NCI-H2107 treated with DMSO at 0.1 percent for 48 hours (cell line): ENCODE data around the gene HIBCH.
"Not testable (repeated sequence)": the region's sequence is repeated elsewhere in the genome, so short reads cannot be mapped to it uniquely, and the experiment has no call there.

Experiments used
- DNase-seq: peaks from one replicate; lab custom pipeline; 2025; ENCODE audit not compliant: unreplicated experiment; lab: John Stamatoyannopoulos, UW

HIBCH gene, protein sequence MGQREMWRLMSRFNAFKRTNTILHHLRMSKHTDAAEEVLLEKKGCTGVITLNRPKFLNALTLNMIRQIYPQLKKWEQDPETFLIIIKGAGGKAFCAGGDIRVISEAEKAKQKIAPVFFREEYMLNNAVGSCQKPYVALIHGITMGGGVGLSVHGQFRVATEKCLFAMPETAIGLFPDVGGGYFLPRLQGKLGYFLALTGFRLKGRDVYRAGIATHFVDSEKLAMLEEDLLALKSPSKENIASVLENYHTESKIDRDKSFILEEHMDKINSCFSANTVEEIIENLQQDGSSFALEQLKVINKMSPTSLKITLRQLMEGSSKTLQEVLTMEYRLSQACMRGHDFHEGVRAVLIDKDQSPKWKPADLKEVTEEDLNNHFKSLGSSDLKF

DNA sequence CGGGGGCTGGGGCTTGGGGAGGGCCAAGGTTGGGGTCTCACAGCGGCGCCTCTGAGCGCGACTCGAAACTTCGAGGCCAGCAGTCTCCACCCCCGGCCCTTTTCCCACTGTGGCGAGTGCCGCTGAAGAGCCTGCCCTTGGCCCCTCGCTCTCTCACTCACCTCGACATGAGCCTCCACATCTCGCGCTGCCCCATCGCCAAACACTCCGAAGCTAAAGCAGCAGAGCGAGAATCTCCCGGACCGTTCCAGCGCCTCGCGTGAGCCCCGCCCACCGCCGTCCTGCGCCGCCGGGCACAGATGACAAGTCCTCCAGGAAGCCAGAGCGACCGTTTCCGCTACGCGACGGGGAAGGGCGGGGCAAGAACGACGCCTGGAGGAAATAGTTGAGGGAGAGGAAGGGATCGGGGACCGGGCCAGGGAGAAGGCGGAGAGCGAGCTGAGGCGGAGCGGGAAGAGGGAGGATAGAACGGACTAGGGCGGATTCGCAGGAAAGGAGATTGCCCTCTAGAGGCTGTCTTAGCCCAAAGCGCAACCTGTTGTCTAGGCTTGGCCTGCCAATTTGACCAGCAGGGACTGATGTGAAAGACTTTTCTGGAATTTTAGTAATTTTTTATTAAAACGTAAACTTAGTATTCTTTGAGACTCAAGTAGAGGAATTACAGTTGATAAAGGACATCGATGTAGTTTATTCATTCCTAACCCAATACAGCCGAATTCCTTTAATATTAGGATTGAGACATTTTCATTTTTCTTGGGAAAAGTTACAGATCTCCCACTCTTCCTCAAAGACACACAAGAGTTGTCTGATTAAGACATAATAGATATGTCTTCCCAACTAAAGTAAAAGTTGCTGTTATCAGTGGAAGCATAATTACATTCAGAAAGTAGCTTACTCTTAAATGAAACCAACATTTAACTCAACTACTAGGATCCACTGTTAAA, at the start of gene HIBCH:
Gene HIBCH, minus strand, starts transcription at position 272 of the 944 bp plus-strand sequence. Its CDS starts 76 bp downstream, at position 196.
- peak; percentile 95 for DNase-seq

GRCh38 chr2:190367091-190367490, 47.5 kb upstream of the HIBCH start:
- no peak for DNase-seq

DNA sequence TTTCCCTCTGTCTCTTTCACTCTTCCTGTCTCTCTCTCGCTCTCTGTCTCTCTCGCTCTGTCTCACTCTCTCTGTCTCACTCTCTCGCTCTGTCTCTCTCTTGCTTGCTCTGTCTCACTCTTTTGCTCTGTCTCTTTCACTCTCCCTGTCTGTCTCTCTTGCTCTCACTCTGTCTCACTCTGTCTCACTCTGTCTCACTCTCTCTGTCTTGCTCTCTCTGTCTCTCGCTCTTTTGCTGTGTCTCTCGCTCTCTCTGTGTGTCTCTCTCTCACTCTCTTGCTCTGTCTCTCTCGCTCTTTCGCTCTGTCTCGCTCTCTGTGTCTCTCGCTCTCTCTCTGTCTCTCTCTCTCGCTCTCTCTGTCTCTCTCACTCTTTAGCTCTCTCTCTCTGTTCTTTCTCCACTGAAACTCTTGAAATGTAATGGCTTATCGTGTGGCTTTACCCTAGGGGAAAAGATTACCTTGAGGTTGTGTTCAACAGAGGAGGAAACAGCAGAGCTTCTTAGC, 46.7 kb upstream of the HIBCH start:
- DNase-seq: no peak

- DNase-seq: no peak
Measured at GRCh38 chr2:190365499-190366204, 46.0 kb upstream of the HIBCH start.

DNA sequence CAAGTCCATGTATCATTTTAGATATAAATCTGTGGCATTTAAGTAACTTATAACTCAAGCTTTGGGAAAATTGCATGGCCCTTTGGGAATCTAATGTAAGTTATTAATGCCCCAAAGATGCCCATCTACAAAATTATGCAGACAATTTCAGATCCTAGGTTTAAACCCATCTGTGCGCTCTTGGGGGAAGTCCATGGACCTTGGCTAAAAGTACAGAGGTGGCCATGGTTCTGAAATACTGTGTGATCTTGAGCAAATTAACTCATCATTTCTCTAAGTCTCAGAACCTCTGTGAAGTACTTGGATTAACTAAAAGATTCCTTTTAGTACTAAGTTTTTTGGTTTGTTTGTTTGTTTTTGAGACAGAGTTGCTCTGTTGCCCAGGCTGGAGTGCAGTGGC, 43.3 kb upstream of the HIBCH start:
- no peak for DNase-seq

DNA sequence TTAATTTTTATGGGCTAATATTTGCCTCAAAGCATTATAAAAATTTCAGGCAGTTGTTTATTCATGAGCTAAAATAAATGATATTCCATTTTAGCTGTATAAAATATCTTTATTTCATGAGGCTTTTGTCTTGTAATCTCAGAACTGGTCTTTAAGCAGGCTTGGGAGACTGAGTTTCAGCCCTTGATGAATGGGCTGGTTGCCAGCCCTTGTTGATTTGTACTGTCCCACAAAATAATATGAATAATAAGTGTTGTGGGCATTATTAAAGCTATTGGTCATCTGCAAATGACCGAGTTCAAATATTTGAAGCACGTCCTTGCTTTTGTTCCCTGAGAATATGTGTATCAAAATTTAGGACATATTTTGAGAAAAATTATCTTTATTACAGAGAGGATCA, 41.9 kb upstream of the HIBCH start:
- DNase-seq: no peak

- DNase-seq: no peak
Measured at GRCh38 chr2:190360965-190361364, 41.3 kb upstream of the HIBCH start.

- DNase-seq: no peak
Measured at GRCh38 chr2:190360561-190360960, 40.9 kb upstream of the HIBCH start.

DNA sequence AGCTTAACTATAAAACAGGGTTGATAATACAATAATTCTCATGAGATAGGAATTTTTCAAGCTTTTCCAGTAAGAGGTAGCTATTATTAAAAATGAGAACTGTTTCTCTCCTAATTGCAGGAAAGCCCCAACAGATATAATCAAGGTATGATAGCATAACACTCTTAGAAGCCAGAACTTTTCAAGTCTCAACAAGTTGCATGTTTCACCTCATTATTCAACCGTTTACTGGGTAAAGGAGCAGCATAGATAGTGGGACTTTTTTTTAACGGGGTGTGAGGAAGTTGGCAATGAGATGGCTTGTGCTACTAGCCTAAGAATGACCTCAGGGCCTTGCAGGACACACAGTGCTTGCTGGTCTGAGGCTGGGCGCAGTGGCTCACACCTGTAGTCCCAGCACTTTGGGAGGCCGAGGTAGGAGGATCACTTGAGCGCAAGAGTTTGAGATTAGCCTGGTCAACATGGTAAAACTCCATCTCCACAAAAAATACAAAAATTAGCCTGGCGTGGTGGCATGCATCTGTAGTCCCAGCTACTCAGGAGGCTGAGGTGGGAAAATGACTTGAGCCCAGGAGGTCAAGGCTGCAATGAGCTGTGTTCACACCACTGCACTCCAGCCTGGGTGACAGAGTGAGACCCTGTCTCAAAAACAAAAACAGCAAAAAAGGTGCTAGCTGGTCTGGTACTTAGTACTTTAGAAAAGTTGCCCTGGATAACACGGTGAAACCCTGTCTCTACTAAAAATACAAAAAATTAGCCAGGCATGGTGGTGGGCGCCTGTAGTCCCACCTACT, 39.2 kb upstream of the HIBCH start:
- DNase-seq: not testable (repeated sequence)

DNA sequence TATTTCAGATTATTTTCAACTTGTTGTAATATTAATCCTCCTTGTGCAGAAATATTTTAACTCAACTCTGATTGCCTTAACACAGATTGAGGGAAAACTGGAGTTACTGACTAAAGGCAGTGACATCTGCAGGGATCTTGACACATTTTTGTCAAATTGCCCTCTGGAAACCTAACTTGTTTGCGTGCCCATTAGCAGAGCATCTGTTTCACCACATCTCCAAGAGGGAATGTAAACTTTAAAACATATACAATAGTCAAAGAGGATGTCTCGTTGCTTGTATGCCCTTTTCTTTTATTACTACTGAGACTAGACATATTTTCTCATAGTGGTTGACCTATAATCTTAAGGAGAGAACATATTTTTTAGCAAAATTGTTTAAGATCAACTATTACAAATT, 38.0 kb upstream of the HIBCH start:
- DNase-seq: no peak

DNA sequence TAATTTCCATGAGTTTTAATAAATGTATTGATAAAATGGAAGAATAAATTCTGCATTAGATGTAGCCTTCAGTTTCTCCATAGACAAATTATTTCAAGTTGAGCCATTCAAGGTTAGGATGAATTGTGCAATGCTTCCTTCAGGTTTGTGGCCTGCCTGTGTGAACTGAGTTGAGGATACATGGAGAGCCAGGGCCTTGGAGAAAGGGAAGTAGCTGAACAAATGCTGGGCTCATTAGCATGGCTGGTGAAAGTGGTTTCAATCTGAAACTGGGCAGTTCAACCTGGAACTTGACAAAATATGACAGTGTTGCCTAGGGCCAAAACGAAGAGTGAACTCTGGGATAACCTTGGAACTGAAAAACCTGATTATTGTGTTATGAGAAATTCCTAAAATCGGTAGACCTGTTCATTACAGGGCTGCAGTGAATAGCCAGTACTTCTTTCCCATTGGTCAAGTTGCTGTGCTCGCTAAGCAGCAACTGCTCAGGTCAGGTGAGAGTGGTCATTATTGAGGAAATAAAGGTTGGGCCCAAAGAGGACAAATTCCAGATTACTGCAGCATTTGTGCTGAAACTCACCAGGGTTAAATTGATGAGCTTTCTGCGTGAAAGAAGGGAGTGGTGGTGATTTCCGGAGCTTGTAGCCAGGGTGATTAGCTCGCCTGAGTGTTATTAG, 36.5 kb upstream of the HIBCH start:
- no peak for DNase-seq

DNA sequence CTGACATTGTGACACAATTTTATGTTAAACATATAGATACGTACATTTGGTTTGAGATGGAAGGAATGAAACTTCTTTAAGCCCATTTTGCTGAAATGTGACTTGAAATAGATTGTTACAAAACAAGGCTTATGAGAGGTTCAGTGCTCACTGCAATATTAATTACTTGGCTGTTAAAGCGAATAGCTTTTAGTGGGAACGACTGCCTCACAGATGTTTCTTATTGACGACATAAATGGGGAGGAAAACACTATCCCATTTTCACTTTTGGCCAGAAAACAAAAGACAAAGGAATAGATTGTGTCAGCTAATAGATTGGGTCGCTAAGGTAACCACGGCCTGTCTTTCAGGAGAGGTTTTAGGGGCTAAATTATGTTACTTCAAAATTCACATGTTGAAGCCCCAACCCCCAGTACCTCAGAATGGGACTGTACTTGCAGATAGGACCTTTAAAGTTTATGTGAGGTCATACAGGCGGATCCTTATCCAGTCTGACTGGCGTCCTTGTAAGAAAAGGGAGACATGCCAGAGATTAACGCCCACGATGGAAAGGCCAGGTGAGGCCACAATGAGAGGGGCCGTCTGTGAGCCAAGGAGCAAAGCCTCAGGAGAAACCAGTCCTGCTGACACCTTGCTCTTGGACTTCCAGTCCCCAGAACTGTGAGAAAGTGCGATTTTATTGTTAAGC, 34.5 kb upstream of the HIBCH start:
- DNase-seq: no peak

DNA sequence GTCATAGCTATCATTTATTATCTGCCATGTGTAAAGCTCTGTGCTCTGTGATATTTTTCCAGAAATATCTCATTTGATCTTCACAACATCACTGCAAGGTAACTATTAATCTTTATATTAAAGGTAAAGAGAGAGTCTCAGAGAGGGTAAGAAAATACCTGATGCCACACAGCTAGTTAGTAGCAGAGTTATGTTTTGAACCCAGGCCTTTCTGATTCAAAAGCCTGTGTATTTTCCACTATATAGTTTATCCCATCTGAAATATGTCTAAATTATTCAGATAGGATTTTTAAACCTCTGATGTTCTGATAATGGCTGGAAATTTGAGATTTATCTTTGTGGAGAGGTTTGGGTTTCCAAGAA, 33.9 kb upstream of the HIBCH start:
- no peak for DNase-seq

- no peak for DNase-seq
Measured at GRCh38 chr2:190352668-190353536, 33.3 kb upstream of the HIBCH start.

DNA sequence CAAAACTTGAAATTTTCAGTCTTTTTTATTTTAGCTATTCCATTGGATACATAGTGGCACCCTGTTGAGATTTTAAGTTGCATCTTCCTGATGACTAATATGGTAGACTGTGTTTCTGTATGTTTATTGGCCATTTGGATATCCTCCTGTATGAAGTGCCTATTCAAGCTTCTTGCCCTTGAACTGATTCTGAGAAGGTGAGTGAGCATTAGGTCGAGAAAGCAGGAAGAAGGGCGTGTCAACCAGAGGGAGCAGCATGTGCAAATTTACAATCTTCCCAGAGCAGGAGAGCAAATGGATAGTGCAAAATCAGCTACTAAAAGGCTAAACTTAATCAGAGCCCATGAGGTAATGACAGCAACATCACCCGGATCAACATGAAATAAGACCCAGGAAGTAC, 32.3 kb upstream of the HIBCH start:
- no peak for DNase-seq

- no peak for DNase-seq
Measured at GRCh38 chr2:190350371-190350770, 30.7 kb upstream of the HIBCH start.

DNA sequence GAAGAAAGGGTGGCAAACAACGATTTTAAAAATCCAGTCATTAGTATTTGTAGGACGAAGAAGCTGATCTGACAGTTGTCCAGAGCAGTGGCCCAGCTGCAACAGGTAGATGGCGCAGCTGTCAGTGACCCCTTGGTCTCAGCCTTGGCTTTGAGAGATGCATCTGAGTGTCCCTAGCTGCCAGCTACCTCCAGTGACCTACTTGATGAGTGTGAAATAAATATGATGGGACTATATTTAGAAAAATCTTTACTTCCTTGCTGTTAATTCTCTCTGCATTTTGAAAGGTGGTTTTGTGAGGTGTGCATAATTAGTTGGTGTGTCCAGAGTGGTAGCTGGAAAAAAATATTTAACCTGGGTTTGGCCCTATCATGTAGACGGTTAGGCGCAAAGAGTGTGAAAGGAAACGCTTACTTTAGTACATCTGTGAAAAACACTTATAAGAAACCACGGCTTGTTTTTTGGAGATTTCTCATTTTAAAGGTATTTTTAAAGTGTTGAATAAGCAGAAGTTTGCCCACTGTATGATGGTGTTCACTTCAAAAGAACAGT, 24.7 kb upstream of the HIBCH start:
- no peak for DNase-seq
